A673 (cell line): ENCODE data around the gene STAT5B.

Experiments
- EZH2 ChIP-seq: fragments of 200-600 bp; sonication (generic); IDR thresholded peaks from 2 replicates; pipeline ENCODE4 v1.6.1; 2017; ENCODE audit warnings: borderline replicate concordance, low read depth, mild to moderate bottlenecking, mixed read lengths, antibody characterized with exemption, low read length; ENCODE audit not compliant: poor library complexity, severe bottlenecking
- TF ChIP-seq, protein P1 (sequence below): fragments of 300-800, 200-600 bp; sonication (generic); conservative IDR thresholded peaks from 2 replicates; pipeline ENCODE4 v1.5.1; 2017; ENCODE audit warnings: low read depth, mild to moderate bottlenecking, antibody characterized with exemption, low read length, moderate library complexity, mixed read lengths

DNA sequence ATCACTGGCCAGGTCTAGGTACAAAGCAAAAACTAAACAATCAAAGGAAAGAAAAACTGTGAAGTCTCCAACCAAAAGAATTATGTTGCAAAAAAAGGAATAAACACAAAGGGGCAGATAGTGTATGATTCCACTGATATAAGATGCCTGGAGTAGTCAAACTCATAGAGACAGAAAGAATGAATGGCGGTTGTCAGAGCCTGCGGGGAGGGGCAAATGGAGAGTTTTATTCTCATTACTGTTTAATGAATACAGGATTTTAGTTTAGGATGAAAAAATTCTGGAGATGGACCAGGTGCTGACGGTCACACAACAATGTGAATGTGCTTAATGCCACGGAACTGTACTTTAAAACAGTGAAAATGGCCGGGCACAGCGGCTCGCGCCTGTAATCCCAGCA is 20.7 kb downstream of the STAT5B start:
- TF ChIP-seq, protein P1, sequence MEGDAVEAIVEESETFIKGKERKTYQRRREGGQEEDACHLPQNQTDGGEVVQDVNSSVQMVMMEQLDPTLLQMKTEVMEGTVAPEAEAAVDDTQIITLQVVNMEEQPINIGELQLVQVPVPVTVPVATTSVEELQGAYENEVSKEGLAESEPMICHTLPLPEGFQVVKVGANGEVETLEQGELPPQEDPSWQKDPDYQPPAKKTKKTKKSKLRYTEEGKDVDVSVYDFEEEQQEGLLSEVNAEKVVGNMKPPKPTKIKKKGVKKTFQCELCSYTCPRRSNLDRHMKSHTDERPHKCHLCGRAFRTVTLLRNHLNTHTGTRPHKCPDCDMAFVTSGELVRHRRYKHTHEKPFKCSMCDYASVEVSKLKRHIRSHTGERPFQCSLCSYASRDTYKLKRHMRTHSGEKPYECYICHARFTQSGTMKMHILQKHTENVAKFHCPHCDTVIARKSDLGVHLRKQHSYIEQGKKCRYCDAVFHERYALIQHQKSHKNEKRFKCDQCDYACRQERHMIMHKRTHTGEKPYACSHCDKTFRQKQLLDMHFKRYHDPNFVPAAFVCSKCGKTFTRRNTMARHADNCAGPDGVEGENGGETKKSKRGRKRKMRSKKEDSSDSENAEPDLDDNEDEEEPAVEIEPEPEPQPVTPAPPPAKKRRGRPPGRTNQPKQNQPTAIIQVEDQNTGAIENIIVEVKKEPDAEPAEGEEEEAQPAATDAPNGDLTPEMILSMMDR: no peak
- TF ChIP-seq EZH2: no peak
